Endothelial cell of umbilical vein (primary cell): ENCODE data around the gene NANS. TPM values are rescaled to one million over a fixed set of nuclear protein-coding genes. Genes with fewer than 3 reads are reported as not detected.

Experiments
- BruUV-seq: library from RNA; stranded (reverse); fragments of 400-500 nt; replicated peaks from 2 replicates; lab custom pipeline; 2021; lab: Mats Ljungman, UMichigan
- CTCF ChIA-PET: fragments of 300-600, 350-600 bp; sonication (Branson Sonifier 250); formaldehyde crosslinking; loops from one replicate; lab custom pipeline; 2021; ENCODE audit warnings: antibody characterized with exemption, inconsistent platforms; lab: Charles Lee
- POLR2A ChIA-PET: fragments of 300-600, 350-600 bp; sonication (Branson Sonifier 250); formaldehyde crosslinking; loops from one replicate; lab custom pipeline; 2021; ENCODE audit warnings: antibody characterized with exemption, inconsistent platforms; lab: Charles Lee
- DNase-seq: peaks from one replicate; pipeline ENCODE4 v3.0.0-alpha.2; 2011; ENCODE audit warnings: low read depth, low spot score
- FAIRE-seq: peaks from 2 replicates; lab custom pipeline; 2011; peaks lifted over from hg19 to GRCh38; lab: Jason Lieb, UNC
- H2AFZ ChIP-seq: 2 replicates; pipeline ENCODE4 v1.6.0; 2012; ENCODE audit warnings: low read depth, low read length, control low read depth, inconsistent platforms
- H3K27ac ChIP-seq: 2 replicates; pipeline ENCODE4 v1.5.1; 2011; ENCODE audit warnings: low read depth, mild to moderate bottlenecking, control low read depth, low read length, moderate library complexity; ENCODE audit not compliant: insufficient read depth
- H3K27me3 ChIP-seq, 2 experiments: 2 replicates each; pipeline versions ENCODE4 v1.6.0 to v1.6.1; 2011; ENCODE audit warnings: low read length in 2 of 2, mixed read lengths in 1 of 2; ENCODE audit not compliant: control insufficient read depth in 2 of 2, insufficient read depth in 2 of 2
- H3K36me3 ChIP-seq, 2 experiments: 2 replicates in 1 of 2; 3 replicates in 1 of 2; pipeline ENCODE4 v1.5.1; 2011; ENCODE audit warnings: low read length in 2 of 2, mild to moderate bottlenecking in 1 of 2, moderate library complexity in 1 of 2; ENCODE audit not compliant: control insufficient read depth in 2 of 2, insufficient read depth in 2 of 2; ENCODE audit errors: extremely low read depth in 1 of 2
- H3K4me1 ChIP-seq: 3 replicates; pipeline ENCODE4 v1.5.1; 2011; ENCODE audit warnings: mild to moderate bottlenecking, low read length; ENCODE audit not compliant: control insufficient read depth, insufficient read depth; ENCODE audit errors: extremely low read depth
- H3K4me2 ChIP-seq: 2 replicates; pipeline ENCODE4 v1.6.1; 2011; ENCODE audit warnings: low read length, control low read depth, mixed read lengths; ENCODE audit not compliant: insufficient read depth
- H3K4me3 ChIP-seq, 3 experiments: fragments of 200-600 bp in 1 of 3; sonication (generic), shearing (Covaris generic) in 1 of 3; replicated peaks in 1 of 3; 2 replicates each; pipeline ENCODE4 v1.5.1; 2011 to 2016; ENCODE audit warnings: control low read depth in 3 of 3, low read length in 3 of 3, mild to moderate bottlenecking in 2 of 3, inconsistent platforms in 1 of 3, low read depth in 1 of 3, moderate library complexity in 1 of 3; ENCODE audit not compliant: insufficient read depth in 1 of 3
- H3K79me2 ChIP-seq: 2 replicates; pipeline ENCODE4 v1.6.0; 2012; ENCODE audit warnings: low read length, inconsistent platforms; ENCODE audit not compliant: control insufficient read depth, insufficient read depth
- H3K9ac ChIP-seq: replicated peaks from 2 replicates; pipeline ENCODE3; 2011; ENCODE audit warnings: low read length, control low read depth; ENCODE audit not compliant: insufficient read depth; ENCODE audit errors: extremely low read depth
- H3K9me1 ChIP-seq: replicated peaks from 3 replicates; pipeline ENCODE4 v1.6.0; 2011; ENCODE audit warnings: mild to moderate bottlenecking, low read length; ENCODE audit not compliant: control insufficient read depth, insufficient read depth; ENCODE audit errors: extremely low read depth
- H3K9me3 ChIP-seq: replicated peaks from 2 replicates; pipeline ENCODE4 v1.5.1; 2012; ENCODE audit warnings: low read length, inconsistent platforms; ENCODE audit not compliant: control insufficient read depth, insufficient read depth
- H4K20me1 ChIP-seq: replicated peaks from 2 replicates; pipeline ENCODE3; 2011; ENCODE audit warnings: mild to moderate bottlenecking, low read length; ENCODE audit not compliant: control insufficient read depth, insufficient read depth; ENCODE audit errors: extremely low read depth
- EZH2 ChIP-seq: IDR thresholded peaks from 2 replicates; pipeline ENCODE4 v1.6.1; 2012; ENCODE audit warnings: borderline replicate concordance, low read depth, mild to moderate bottlenecking, moderate library complexity, low read length, inconsistent platforms; ENCODE audit not compliant: severe bottlenecking
- GATA2 ChIP-seq: IDR thresholded peaks from 2 replicates; pipeline ENCODE4 v1.7.0; 2011; ENCODE audit warnings: low read depth, mild to moderate bottlenecking, moderate library complexity, mixed read lengths, low read length; ENCODE audit not compliant: insufficient read length, insufficient read depth
- MYC ChIP-seq: IDR thresholded peaks from one replicate; pipeline ENCODE4 v1.6.1; 2011; ENCODE audit warnings: mild to moderate bottlenecking, low read depth, low read length
- POLR2A ChIP-seq: IDR thresholded peaks from 2 replicates; pipeline ENCODE4 v1.6.1; 2012; ENCODE audit warnings: low read depth, mild to moderate bottlenecking, control low read depth, low read length
- POLR2AphosphoS5 ChIP-seq: IDR thresholded peaks from 2 replicates; pipeline ENCODE4 v1.6.1; 2012; ENCODE audit warnings: low read depth, mild to moderate bottlenecking, control low read depth, low read length, moderate library complexity; ENCODE audit not compliant: insufficient read depth
- dilution Hi-C: fragments of 300-500 bp; cut with MboI; formaldehyde crosslinking; loops from one replicate; pipeline ENCODE4 v1.15.0; 2019; ENCODE audit warnings: low sequenced_read_pairs; ENCODE audit not compliant: extremely low pct_ligation_motif_present
- intact Hi-C: fragments of 100-400 bp; cut with micrococcal nuclease; formaldehyde crosslinking; loops from one replicate; pipeline ENCODE4 v1.10.0; 2022
- polyA plus RNA-seq, 4 experiments: library from polyadenylated mRNA; depleted of rRNA in 3 of 4; stranded (reverse) in 3 of 4; unstranded in 1 of 4; fragments of >200 nt; gene quantifications; 2 replicates each; pipeline versions ENCODE4 v1.2.1 to v1.2.3, GENCODE V29; 2011 to 2012; ENCODE audit warnings: missing spikeins in 1 of 4
- total RNA-seq: library from RNA; stranded (reverse); gene quantifications from 2 replicates; pipeline ENCODE4 v1.2.3, GENCODE V29; 2021
- TF ChIP-seq, protein P1 (sequence below), 2 donors: IDR thresholded peaks; 1 replicate in 1 of 2; 2 replicates in 1 of 2; pipeline ENCODE4 v1.5.1; 2011; ENCODE audit warnings: low read length in 2 of 2, mild to moderate bottlenecking in 2 of 2, moderate library complexity in 2 of 2, control low read depth in 1 of 2, inconsistent platforms in 1 of 2, low read depth in 1 of 2; ENCODE audit not compliant: insufficient read depth in 1 of 2; ENCODE audit errors: extremely low read depth in 1 of 2
- TF ChIP-seq, protein P2 (sequence below): IDR thresholded peaks from 2 replicates; pipeline ENCODE4 v1.6.1; 2011; ENCODE audit not compliant: insufficient read depth, insufficient read length

Gene NANS
- total and polyA plus RNA-seq, 2 donors (not counting 3 experiments of a cell fraction or from before 2014, with no cell fraction given) = 85.1 to 108 TPM

DNA sequence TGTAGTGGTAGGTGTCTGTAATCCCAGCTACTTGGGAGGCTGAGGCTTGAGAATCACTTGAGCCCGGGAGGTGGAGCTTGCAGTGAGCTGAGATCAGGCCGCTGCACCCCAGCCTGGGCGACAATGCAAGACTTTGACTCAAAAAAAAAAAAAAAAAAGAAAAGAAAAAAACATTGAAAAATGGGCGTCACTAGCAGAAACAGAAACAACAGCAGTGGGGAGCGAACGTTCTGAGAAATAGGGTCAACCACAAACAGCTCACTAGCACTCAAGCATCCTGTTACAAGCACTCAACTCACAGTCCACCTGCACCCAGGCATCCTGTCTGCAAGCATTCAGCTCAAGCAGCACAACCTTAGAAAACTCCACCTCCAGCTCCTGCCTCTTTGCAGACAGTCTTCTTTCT is 45.3 kb downstream of the NANS start:
- DNase-seq (no peak), FAIRE-seq (no peak)
- Histone ChIP-seq H3K9me1 (no peaks in the 10 kb centered on the region), H3K36me3 (no peaks in the 10 kb centered on the region), H3K27ac (no peak overlapping the region), H3K4me2 (no peak overlapping the region), H2AFZ (no peak overlapping the region), H3K9me3 (no peaks in the 10 kb centered on the region), H3K4me1 (no peaks in the 10 kb centered on the region), H3K9ac (no peak overlapping the region), H3K4me3 (no peak overlapping the region), H4K20me1 (no peaks in the 10 kb centered on the region), H3K79me2 (no peaks in the 10 kb centered on the region), H3K27me3 (no peaks in the 10 kb centered on the region)
- TF ChIP-seq EZH2 (no peak), POLR2A (no peak), MYC (no peak), POLR2AphosphoS5 (no peak), GATA2 (no peak)
- TF ChIP-seq, protein P1, sequence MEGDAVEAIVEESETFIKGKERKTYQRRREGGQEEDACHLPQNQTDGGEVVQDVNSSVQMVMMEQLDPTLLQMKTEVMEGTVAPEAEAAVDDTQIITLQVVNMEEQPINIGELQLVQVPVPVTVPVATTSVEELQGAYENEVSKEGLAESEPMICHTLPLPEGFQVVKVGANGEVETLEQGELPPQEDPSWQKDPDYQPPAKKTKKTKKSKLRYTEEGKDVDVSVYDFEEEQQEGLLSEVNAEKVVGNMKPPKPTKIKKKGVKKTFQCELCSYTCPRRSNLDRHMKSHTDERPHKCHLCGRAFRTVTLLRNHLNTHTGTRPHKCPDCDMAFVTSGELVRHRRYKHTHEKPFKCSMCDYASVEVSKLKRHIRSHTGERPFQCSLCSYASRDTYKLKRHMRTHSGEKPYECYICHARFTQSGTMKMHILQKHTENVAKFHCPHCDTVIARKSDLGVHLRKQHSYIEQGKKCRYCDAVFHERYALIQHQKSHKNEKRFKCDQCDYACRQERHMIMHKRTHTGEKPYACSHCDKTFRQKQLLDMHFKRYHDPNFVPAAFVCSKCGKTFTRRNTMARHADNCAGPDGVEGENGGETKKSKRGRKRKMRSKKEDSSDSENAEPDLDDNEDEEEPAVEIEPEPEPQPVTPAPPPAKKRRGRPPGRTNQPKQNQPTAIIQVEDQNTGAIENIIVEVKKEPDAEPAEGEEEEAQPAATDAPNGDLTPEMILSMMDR (IDR thresholded peaks at IDR 0.05; ENCODE audit: extremely low read depth in 1 of 2, insufficient read depth in 1 of 2, low read depth in 1 of 2, low read length in 2 of 2) = no peak
- TF ChIP-seq, protein P2, sequence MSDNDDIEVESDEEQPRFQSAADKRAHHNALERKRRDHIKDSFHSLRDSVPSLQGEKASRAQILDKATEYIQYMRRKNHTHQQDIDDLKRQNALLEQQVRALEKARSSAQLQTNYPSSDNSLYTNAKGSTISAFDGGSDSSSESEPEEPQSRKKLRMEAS = no peak
- CTCF ChIA-PET = interaction anchor here (0.6 to 1.5 kb wide), 3 partner anchors 17 to 78 kb away, joined by 3 to 4 read pairs (median 3); partner anchors contain the start of gene TRIM14
- POLR2A ChIA-PET = interaction anchor here (0.7 kb wide), 1 partner anchor 16 kb away, joined by 9 read pairs; no protein-coding TSS in a partner anchor
- BruUV-seq = no TSS peak
- dilution Hi-C loops = no loop called here
- intact Hi-C loops = no loop called here
